GM12891 (cell line): Measurements from ENCODE around the gene C7.

ENCODE experiments used
- PAX5 ChIP-seq: IDR thresholded peaks from 2 replicates; pipeline ENCODE4 v1.6.1; 2011; ENCODE audit warnings: low read length, moderate library complexity, mild to moderate bottlenecking; ENCODE audit not compliant: insufficient read depth, severe bottlenecking
- POLR2A ChIP-seq: IDR thresholded peaks from 2 replicates; pipeline ENCODE4 v1.6.1; 2011; ENCODE audit warnings: low read depth, low read length, control low read depth
- POLR2AphosphoS5 ChIP-seq: IDR thresholded peaks from 2 replicates; pipeline ENCODE4 v1.6.1; 2011; ENCODE audit warnings: low read depth, low read length, control low read depth
- SPI1 ChIP-seq: IDR thresholded peaks from 2 replicates; pipeline ENCODE4 v1.6.1; 2011; ENCODE audit warnings: low read depth, low read length, control low read depth
- TAF1 ChIP-seq: IDR thresholded peaks from 2 replicates; pipeline ENCODE4 v1.6.1; 2011; ENCODE audit warnings: low read depth, low read length, control low read depth

- no peak for TF ChIP-seq POLR2A
- TF ChIP-seq POLR2AphosphoS5: no peak
- TF ChIP-seq SPI1: no peak
- TF ChIP-seq TAF1: no peak
- TF ChIP-seq PAX5: no peak
These were observed 77.4 kb downstream of the C7 start for GRCh38 chr5:40986666-40987065.
